ENCODE measurements around the gene RXRB.

DNA sequence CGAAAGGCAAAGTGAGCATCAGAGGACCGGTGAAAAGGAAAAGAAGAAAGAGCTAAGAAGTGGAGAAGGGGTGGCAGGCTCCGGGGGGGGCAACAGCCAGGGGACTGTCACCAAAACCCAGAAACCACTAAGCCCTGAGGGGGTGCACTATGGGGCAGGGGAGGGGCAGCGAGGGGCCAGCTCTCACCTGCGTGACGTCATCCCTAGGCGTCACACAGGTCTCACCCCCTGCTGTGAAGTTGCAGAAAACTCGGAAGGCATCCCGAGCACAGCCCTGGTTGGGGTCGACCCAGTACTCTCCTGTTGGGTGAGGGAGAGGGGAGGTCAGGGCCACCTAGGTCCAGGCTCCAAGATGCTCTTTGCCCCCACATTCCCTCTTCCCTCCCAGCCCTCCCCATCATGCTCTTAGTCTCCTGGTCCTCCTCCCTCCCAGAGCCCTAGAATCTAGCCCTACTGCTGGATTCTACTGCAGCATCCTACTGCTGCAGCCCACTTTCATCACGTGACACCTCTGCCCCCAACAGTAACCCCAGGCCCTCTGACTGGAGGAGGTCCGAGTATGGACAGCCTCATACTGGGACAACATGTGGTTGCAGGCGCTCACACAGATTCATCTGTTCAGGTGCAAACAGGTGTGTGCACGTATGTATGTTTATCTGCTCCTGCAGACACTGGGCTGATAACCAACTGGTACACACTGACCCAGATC, 35.6 kb downstream of the RXRB start:
- TF ChIP-seq CTCF (IDR thresholded peaks at IDR 0.05) (no peak), POLR2A (IDR thresholded peaks at IDR 0.05) (no peak)
